ENCODE data around the gene ZC3H4.
A peak's percentile ranks its signal among the peaks of the same experiment; 100 is the strongest.

ZC3H4 gene

GRCh38 chr19:47035127-47036096 lies 78.2 kb downstream of the ZC3H4 start:
- no peak for TF ChIP-seq ZFX (IDR thresholded peaks at IDR 0.05; ENCODE audit: borderline replicate concordance)
- TF ChIP-seq, protein P1, sequence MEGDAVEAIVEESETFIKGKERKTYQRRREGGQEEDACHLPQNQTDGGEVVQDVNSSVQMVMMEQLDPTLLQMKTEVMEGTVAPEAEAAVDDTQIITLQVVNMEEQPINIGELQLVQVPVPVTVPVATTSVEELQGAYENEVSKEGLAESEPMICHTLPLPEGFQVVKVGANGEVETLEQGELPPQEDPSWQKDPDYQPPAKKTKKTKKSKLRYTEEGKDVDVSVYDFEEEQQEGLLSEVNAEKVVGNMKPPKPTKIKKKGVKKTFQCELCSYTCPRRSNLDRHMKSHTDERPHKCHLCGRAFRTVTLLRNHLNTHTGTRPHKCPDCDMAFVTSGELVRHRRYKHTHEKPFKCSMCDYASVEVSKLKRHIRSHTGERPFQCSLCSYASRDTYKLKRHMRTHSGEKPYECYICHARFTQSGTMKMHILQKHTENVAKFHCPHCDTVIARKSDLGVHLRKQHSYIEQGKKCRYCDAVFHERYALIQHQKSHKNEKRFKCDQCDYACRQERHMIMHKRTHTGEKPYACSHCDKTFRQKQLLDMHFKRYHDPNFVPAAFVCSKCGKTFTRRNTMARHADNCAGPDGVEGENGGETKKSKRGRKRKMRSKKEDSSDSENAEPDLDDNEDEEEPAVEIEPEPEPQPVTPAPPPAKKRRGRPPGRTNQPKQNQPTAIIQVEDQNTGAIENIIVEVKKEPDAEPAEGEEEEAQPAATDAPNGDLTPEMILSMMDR (IDR thresholded peaks at IDR 0.05) = peak; percentile 95
- H3K27ac ChIP-seq = peak overlapping the region; percentile 67

DNA sequence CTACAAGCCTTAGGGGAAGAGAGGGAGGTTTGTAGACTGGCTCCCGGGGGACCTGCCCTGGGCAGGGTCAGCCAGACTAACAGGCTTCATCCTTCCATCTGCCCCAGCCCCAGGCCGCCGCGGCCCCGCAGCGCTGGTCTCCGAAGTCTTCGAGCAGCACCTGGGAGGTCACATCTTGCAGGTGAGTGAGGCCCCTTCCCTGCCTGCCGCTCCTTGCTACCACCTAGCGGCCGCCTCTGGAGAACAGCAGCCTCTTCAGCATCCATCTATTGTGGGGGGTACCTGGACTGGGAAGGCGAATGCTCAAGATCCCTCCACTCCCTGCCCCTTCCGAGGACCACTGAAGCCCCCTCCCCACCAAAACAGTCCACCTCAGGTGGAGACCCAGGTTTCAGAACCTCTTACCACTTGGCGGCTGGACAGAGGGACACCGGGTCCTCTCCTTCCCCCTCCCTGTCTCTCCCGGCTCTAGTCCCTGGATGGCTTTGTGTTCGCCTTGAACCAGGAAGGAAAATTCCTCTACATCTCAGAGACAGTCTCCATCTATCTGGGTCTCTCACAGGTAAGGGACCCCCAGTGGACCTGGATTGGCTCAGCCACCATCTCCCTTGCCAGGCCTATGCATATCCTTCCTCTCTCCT lies 81.3 kb downstream of the ZC3H4 start:
- no peak for TF ChIP-seq ZFX (IDR thresholded peaks at IDR 0.05; ENCODE audit: borderline replicate concordance)
- TF ChIP-seq, protein P1 (IDR thresholded peaks at IDR 0.05) = peak; percentile 97
- H3K27ac ChIP-seq = no peak overlapping the region

DNA sequence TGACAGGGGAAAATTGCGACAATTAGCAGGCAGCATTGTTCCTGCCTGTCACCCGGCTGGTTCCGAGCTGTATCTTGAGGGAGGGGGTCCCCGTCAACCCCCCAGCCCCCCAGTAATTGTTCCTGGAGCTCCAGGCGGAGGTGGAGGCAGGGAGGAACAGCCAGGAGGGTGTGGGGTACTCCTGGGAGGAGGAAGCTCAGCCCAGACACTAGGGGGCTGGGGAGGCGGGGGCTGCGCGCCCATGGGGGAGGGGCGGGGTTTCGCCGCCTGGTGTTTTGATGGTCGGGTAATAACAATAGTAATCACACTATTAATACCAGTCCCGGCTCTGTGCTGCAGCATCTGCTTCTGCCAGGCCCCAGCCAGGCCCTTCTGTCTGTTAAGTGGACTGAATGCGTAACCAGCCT lies 85.4 kb downstream of the ZC3H4 start:
- H3K27ac ChIP-seq = no peak overlapping the region
- TF ChIP-seq, protein P1 (IDR thresholded peaks at IDR 0.05) = no peak
- TF ChIP-seq ZFX (IDR thresholded peaks at IDR 0.05; ENCODE audit: borderline replicate concordance) = no peak

DNA sequence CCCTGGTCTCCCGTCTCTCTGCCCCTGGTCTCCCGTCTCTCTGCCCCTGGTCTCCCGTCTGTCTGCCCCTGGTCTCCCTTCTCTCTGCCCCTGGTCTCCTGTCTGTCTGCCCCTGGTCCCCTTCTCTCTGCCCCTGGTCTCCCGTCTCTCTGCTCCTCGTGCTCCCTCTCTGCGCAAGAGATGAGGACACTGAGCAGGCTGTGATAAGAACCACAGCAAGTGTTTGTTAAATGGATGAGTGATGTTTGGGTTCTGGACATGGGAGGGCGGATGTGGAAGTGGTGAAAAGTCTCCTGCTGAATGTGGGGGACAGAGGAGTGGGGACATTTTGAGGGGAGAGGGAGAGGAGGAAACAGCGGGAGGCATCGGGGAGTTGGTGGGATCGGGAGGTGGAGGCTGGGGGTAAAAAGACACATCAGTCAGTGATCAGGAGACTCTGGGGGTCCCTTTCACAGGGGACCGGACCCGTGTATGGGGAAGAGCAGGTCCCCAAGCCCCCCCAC lies 85.9 kb downstream of the ZC3H4 start:
- TF ChIP-seq, protein P1 (IDR thresholded peaks at IDR 0.05) = no peak
- no peak for TF ChIP-seq ZFX (IDR thresholded peaks at IDR 0.05; ENCODE audit: borderline replicate concordance)
- no peak overlapping the region for H3K27ac ChIP-seq

DNA sequence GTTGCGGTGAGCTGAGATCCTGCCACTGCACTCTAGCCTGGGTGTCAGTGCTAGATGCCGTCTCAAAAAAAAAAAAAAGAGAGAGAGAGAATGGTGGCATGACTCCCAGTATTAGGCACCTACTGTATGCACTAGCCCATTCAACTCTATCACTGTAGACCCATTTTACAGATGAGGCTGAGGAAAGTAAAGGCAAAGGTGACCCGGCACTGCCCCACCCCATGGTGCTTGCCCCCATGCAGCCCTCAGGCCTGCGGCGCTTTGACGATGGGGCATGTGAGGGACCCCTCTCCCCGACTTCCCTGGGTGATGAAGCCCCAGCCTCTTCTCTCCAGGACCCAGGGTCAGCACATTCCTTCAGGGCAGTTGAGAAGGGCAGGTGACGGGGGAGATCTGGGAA lies 86.7 kb downstream of the ZC3H4 start:
- TF ChIP-seq, protein P1 (IDR thresholded peaks at IDR 0.05) = no peak
- TF ChIP-seq ZFX (IDR thresholded peaks at IDR 0.05; ENCODE audit: borderline replicate concordance) = no peak
- H3K27ac ChIP-seq = no peak overlapping the region

GRCh38 chr19:47026156-47026555 lies 87.4 kb downstream of the ZC3H4 start:
- no peak overlapping the region for H3K27ac ChIP-seq
- TF ChIP-seq, protein P1 (IDR thresholded peaks at IDR 0.05) = no peak
- TF ChIP-seq ZFX (IDR thresholded peaks at IDR 0.05; ENCODE audit: borderline replicate concordance) = no peak

Measured in 22Rv1 (cell line).